ENCODE results near the gene TRAPPC2L. TPM values are rescaled to one million over a fixed set of nuclear protein-coding genes. Genes with fewer than 3 reads are reported as not detected.

TRAPPC2L gene
- total RNA-seq, 1 donor from 2014 or later: 95.1 TPM

GRCh38 chr16:88826070-88826840, 30.7 kb upstream of the TRAPPC2L start:
- Mint-ChIP-seq H3K27me3 (ENCODE audit: low read depth) (no peaks in the 10 kb centered on the region), H3K36me3 (ENCODE audit: low read depth) (no peaks in the 10 kb centered on the region), H3K9me3 (no peaks in the 10 kb centered on the region), H3K4me1 (no peaks in the 10 kb centered on the region), H3K27ac (ENCODE audit: unreplicated experiment) (no peak overlapping the region), H3K4me3 (no peak overlapping the region)
- DNase-seq (ENCODE audit: low read depth, low spot score): no peak
- no peak for TF ChIP-seq CTCF (conservative IDR thresholded peaks at IDR 0.05)

GRCh38 chr16:88827727-88828126, 29.2 kb upstream of the TRAPPC2L start:
- H3K9me3 Mint-ChIP-seq: no peaks in the 10 kb centered on the region
- TF ChIP-seq CTCF (conservative IDR thresholded peaks at IDR 0.05): no peak
- no peaks in the 10 kb centered on the region for H3K27me3 Mint-ChIP-seq (ENCODE audit: low read depth)
- H3K36me3 Mint-ChIP-seq (ENCODE audit: low read depth): no peaks in the 10 kb centered on the region
- no peaks in the 10 kb centered on the region for H3K4me1 Mint-ChIP-seq
- no peak for DNase-seq (ENCODE audit: low read depth, low spot score)
- H3K27ac Mint-ChIP-seq (ENCODE audit: unreplicated experiment): no peak overlapping the region
- H3K4me3 Mint-ChIP-seq: no peak overlapping the region

- Mint-ChIP-seq H3K36me3 (ENCODE audit: low read depth) (no peaks in the 10 kb centered on the region), H3K9me3 (no peaks in the 10 kb centered on the region), H3K4me3 (no peak overlapping the region), H3K27ac (ENCODE audit: unreplicated experiment) (no peak overlapping the region), H3K4me1 (no peaks in the 10 kb centered on the region), H3K27me3 (ENCODE audit: low read depth) (no peaks in the 10 kb centered on the region)
- TF ChIP-seq CTCF (conservative IDR thresholded peaks at IDR 0.05): no peak
- DNase-seq (ENCODE audit: low read depth, low spot score): no peak
These were observed 28.2 kb upstream of the TRAPPC2L start for GRCh38 chr16:88828711-88829110.

GRCh38 chr16:88830258-88830657, 26.7 kb upstream of the TRAPPC2L start:
- Mint-ChIP-seq H3K27ac (ENCODE audit: unreplicated experiment) (no peak overlapping the region), H3K27me3 (ENCODE audit: low read depth) (no peaks in the 10 kb centered on the region)
- no peak for TF ChIP-seq CTCF (conservative IDR thresholded peaks at IDR 0.05)

GRCh38 chr16:88830783-88831182, 26.1 kb upstream of the TRAPPC2L start:
- no peak overlapping the region for H3K4me3 Mint-ChIP-seq
- H3K36me3 Mint-ChIP-seq (ENCODE audit: low read depth): no peaks in the 10 kb centered on the region
- H3K4me1 Mint-ChIP-seq: no peaks in the 10 kb centered on the region
- H3K27me3 Mint-ChIP-seq (ENCODE audit: low read depth): no peaks in the 10 kb centered on the region
- H3K9me3 Mint-ChIP-seq: no peaks in the 10 kb centered on the region
- DNase-seq (ENCODE audit: low read depth, low spot score): no peak
- no peak overlapping the region for H3K27ac Mint-ChIP-seq (ENCODE audit: unreplicated experiment)
- no peak for TF ChIP-seq CTCF (conservative IDR thresholded peaks at IDR 0.05)

More at GRCh38 chr16:88830258-88830657, 26.7 kb upstream of the TRAPPC2L start:
- no peaks in the 10 kb centered on the region for H3K36me3 Mint-ChIP-seq (ENCODE audit: low read depth)
- H3K4me3 Mint-ChIP-seq: no peak overlapping the region
- H3K4me1 Mint-ChIP-seq: no peaks in the 10 kb centered on the region
- no peak for DNase-seq (ENCODE audit: low read depth, low spot score)
- no peaks in the 10 kb centered on the region for H3K9me3 Mint-ChIP-seq
